HepG2 (cell line): ENCODE results near the gene SRD5A3.

Experiments
- EED ChIP-seq: sonication (generic); formaldehyde crosslinking; IDR thresholded peaks from 2 replicates; pipeline ENCODE4 v1.5.0; 2020; ENCODE audit warnings: mild to moderate bottlenecking, missing genetic modification reagents
- EP300 ChIP-seq, 3 experiments: sonication (generic) in 1 of 3; formaldehyde crosslinking in 1 of 3; IDR thresholded peaks; 2 replicates each; pipeline versions ENCODE4 v1.5.1 to v1.6.1; 2011 to 2020; ENCODE audit warnings: low read depth in 2 of 3, low read length in 2 of 3, borderline replicate concordance in 1 of 3, improper control_type of control experiment in 1 of 3, mild to moderate bottlenecking in 1 of 3, missing genetic modification reagents in 1 of 3, moderate library complexity in 1 of 3
- ESRRA ChIP-seq: sonication (generic); formaldehyde crosslinking; IDR thresholded peaks from 2 replicates; pipeline ENCODE4 v1.5.1; 2020; ENCODE audit warnings: mild to moderate bottlenecking, low read depth, missing genetic modification reagents
- HDAC2 ChIP-seq: sonication (generic); formaldehyde crosslinking; IDR thresholded peaks from 2 replicates; pipeline ENCODE4 v1.4.0; 2020; ENCODE audit warnings: missing genetic modification reagents
- HNRNPK ChIP-seq: fragments of 200-400 bp; formaldehyde crosslinking; IDR thresholded peaks from 2 replicates; pipeline ENCODE4 v1.6.1; 2018; ENCODE audit warnings: low read length, low read depth, moderate library complexity, mild to moderate bottlenecking; ENCODE audit not compliant: poor library complexity, severe bottlenecking
- MAFF ChIP-seq: IDR thresholded peaks from 2 replicates; pipeline ENCODE4 v1.6.1; 2011; ENCODE audit warnings: low read depth, low read length, improper control_type of control experiment
- POLR2A ChIP-seq, 2 experiments: IDR thresholded peaks; 2 replicates each; pipeline ENCODE4 v1.6.1; 2011; ENCODE audit warnings: low read depth in 2 of 2, low read length in 2 of 2, mild to moderate bottlenecking in 1 of 2, moderate library complexity in 1 of 2; ENCODE audit not compliant: insufficient read depth in 1 of 2
- SIN3A ChIP-seq: IDR thresholded peaks from 2 replicates; pipeline ENCODE4 v1.6.1; 2011; ENCODE audit warnings: low read depth, mild to moderate bottlenecking, control low read depth, low read length, borderline replicate concordance
- SUZ12 ChIP-seq: fragments of 150-350 bp; IDR thresholded peaks from 2 replicates; pipeline ENCODE4 v1.6.1; 2014; ENCODE audit warnings: low read depth, low read length
- ZFP36L2 ChIP-seq: sonication (generic); formaldehyde crosslinking; IDR thresholded peaks from 2 replicates; pipeline ENCODE4 v1.4.0; 2020; ENCODE audit warnings: missing genetic modification reagents
- TF ChIP-seq, protein P1 (sequence below): sonication (generic); formaldehyde crosslinking; IDR thresholded peaks from 2 replicates; pipeline ENCODE4 v1.4.0; 2020; ENCODE audit warnings: missing genetic modification reagents, borderline replicate concordance
- TF ChIP-seq, protein P2 (sequence below): sonication (generic); formaldehyde crosslinking; IDR thresholded peaks from 2 replicates; pipeline ENCODE4 v1.4.0; 2020; ENCODE audit warnings: missing genetic modification reagents
- TF ChIP-seq, protein P3 (sequence below): sonication (generic); formaldehyde crosslinking; IDR thresholded peaks from 2 replicates; pipeline ENCODE4 v1.5.0; 2020; ENCODE audit warnings: mild to moderate bottlenecking, missing genetic modification reagents, moderate library complexity

DNA sequence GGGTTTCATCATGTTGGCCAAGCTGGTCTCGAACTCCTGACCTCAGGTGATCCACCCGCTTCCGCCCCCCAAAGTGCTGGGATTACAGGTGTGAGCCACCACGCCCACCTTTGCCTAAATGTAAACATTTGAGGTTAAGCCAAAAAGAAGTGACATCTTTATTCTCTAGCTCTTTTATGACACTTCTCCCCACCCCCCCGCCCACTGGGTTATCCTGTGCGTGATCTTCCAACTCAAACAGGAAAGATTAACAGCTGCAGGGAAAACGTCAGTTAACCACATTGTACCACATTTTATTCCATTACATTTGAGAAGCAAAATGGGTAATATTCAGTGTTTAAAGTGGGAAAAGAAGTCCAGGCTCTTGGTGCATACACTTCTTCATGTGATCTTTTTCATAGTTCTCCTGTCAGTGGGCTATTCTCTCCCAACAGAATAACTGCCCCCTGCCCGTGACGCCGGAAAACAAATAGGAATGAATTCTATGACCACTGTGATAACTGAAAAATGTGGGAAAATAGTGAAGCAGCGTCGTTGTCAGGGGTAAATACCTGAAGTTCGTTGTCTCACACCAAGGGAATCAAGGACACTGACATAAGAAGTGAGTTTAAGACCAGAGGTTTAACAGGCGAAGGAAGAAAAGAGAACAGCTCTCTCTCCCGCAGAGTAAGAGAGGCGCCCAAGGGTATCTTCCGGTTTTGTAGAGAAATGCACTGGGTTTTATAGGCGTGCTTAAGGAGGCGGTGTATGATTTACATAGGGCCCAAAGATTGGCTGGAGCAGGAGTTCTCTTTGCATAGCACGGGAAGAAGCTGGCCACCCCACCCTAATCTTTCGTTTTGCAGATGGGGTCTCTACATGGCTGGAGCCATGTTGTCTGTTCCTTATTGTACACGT is 9.7 kb upstream of the SRD5A3 start:
- TF ChIP-seq HNRNPK, result no peak
- no peak for TF ChIP-seq POLR2A (IDR thresholded peaks at IDR 0.05; ENCODE audit: insufficient read depth in 1 of 2, low read depth in 2 of 2, low read length in 2 of 2)
- TF ChIP-seq HDAC2 (CRISPR knock-in tag), result no peak
- TF ChIP-seq, protein P1, sequence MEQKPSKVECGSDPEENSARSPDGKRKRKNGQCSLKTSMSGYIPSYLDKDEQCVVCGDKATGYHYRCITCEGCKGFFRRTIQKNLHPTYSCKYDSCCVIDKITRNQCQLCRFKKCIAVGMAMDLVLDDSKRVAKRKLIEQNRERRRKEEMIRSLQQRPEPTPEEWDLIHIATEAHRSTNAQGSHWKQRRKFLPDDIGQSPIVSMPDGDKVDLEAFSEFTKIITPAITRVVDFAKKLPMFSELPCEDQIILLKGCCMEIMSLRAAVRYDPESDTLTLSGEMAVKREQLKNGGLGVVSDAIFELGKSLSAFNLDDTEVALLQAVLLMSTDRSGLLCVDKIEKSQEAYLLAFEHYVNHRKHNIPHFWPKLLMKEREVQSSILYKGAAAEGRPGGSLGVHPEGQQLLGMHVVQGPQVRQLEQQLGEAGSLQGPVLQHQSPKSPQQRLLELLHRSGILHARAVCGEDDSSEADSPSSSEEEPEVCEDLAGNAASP, result no peak
- no peak for TF ChIP-seq SUZ12
- TF ChIP-seq EP300 (IDR thresholded peaks at IDR 0.05; ENCODE audit: low read depth in 2 of 2, low read length in 2 of 2), result no peak
- TF ChIP-seq EP300 (CRISPR knock-in tag; IDR thresholded peaks at IDR 0.05; ENCODE audit: borderline replicate concordance), result no peak
- TF ChIP-seq, protein P2, sequence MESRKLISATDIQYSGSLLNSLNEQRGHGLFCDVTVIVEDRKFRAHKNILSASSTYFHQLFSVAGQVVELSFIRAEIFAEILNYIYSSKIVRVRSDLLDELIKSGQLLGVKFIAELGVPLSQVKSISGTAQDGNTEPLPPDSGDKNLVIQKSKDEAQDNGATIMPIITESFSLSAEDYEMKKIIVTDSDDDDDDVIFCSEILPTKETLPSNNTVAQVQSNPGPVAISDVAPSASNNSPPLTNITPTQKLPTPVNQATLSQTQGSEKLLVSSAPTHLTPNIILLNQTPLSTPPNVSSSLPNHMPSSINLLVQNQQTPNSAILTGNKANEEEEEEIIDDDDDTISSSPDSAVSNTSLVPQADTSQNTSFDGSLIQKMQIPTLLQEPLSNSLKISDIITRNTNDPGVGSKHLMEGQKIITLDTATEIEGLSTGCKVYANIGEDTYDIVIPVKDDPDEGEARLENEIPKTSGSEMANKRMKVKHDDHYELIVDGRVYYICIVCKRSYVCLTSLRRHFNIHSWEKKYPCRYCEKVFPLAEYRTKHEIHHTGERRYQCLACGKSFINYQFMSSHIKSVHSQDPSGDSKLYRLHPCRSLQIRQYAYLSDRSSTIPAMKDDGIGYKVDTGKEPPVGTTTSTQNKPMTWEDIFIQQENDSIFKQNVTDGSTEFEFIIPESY (CRISPR knock-in tag), result no peak
- TF ChIP-seq, protein P3, sequence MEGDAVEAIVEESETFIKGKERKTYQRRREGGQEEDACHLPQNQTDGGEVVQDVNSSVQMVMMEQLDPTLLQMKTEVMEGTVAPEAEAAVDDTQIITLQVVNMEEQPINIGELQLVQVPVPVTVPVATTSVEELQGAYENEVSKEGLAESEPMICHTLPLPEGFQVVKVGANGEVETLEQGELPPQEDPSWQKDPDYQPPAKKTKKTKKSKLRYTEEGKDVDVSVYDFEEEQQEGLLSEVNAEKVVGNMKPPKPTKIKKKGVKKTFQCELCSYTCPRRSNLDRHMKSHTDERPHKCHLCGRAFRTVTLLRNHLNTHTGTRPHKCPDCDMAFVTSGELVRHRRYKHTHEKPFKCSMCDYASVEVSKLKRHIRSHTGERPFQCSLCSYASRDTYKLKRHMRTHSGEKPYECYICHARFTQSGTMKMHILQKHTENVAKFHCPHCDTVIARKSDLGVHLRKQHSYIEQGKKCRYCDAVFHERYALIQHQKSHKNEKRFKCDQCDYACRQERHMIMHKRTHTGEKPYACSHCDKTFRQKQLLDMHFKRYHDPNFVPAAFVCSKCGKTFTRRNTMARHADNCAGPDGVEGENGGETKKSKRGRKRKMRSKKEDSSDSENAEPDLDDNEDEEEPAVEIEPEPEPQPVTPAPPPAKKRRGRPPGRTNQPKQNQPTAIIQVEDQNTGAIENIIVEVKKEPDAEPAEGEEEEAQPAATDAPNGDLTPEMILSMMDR, result no peak
- no peak for TF ChIP-seq SIN3A
- TF ChIP-seq EED, result no peak
- TF ChIP-seq MAFF, result no peak
- no peak for TF ChIP-seq ZFP36L2 (CRISPR knock-in tag)
- TF ChIP-seq ESRRA (CRISPR knock-in tag), result no peak
